HG02840 (cell line): Measurements from ENCODE around the gene TJP1.
"Not testable (repeated sequence)": the region's sequence is repeated elsewhere in the genome, so short reads cannot be mapped to it uniquely, and the experiment has no call there.

Experiments used
- ATAC-seq: cut with Tn5 transposase; IDR thresholded peaks from one replicate; pipeline ENCODE4 v1.9.1; 2021; ENCODE audit warnings: mild to moderate bottlenecking, moderate library complexity, moderate number of reproducible peaks; ENCODE audit not compliant: unreplicated experiment, low FRiP score

TJP1 gene

GRCh38 chr15:29840054-29840453, 17.8 kb upstream of the TJP1 start:
- ATAC-seq: no peak

GRCh38 chr15:29838352-29839010, 16.2 kb upstream of the TJP1 start:
- ATAC-seq: no peak

- ATAC-seq: no peak
Observed at GRCh38 chr15:29835301-29835700, 13.0 kb upstream of the TJP1 start.

- no peak for ATAC-seq
Observed at GRCh38 chr15:29832709-29833108, 10.4 kb upstream of the TJP1 start.

GRCh38 chr15:29826908-29827820, 4.9 kb upstream of the TJP1 start:
- no peak for ATAC-seq

- no peak for ATAC-seq
Observed at GRCh38 chr15:29825227-29825626, 3.0 kb upstream of the TJP1 start.

- ATAC-seq: no peak
Observed at GRCh38 chr15:29822684-29823459, 604 bp upstream of the TJP1 start.

- no peak for ATAC-seq
Observed at GRCh38 chr15:29821416-29822099, 710 bp downstream of the TJP1 start.

GRCh38 chr15:29820394-29821154, 1.7 kb downstream of the TJP1 start:
- no peak for ATAC-seq

GRCh38 chr15:29819979-29820378, 2.3 kb downstream of the TJP1 start:
- ATAC-seq: no peak

GRCh38 chr15:29818141-29818540, 4.1 kb downstream of the TJP1 start:
- ATAC-seq: no peak

GRCh38 chr15:29817455-29817854, 4.8 kb downstream of the TJP1 start:
- not testable (repeated sequence) for ATAC-seq

- no peak for ATAC-seq
Observed at GRCh38 chr15:29815000-29815710, 7.1 kb downstream of the TJP1 start.

- ATAC-seq: no peak
Observed at GRCh38 chr15:29813009-29813408, 9.3 kb downstream of the TJP1 start.

GRCh38 chr15:29812384-29812694, 9.9 kb downstream of the TJP1 start:
- ATAC-seq: no peak

GRCh38 chr15:29811691-29812383, 10.4 kb downstream of the TJP1 start:
- no peak for ATAC-seq

GRCh38 chr15:29805708-29806104, 16.6 kb downstream of the TJP1 start:
- no peak for ATAC-seq

GRCh38 chr15:29805043-29805707, 17.1 kb downstream of the TJP1 start:
- no peak for ATAC-seq
